BE2C (cell line): Measurements from ENCODE around the gene COLQ.
"Not testable (repeated sequence)": the region's sequence is repeated elsewhere in the genome, so short reads cannot be mapped to it uniquely, and the experiment has no call there.

Experiments
- DNase-seq: peaks from one replicate; pipeline ENCODE4 v3.0.0-alpha.2; 2020
- H3K27me3 ChIP-seq: fragments of 250-450 bp; sonication (Bioruptor Pico); 2 replicates; pipeline ENCODE4 v1.5.1; 2020; ENCODE audit warnings: mild to moderate bottlenecking
- H3K36me3 ChIP-seq: fragments of 250-450 bp; sonication (Bioruptor Pico); 2 replicates; pipeline ENCODE4 v1.5.1; 2020; ENCODE audit warnings: mild to moderate bottlenecking
- H3K4me1 ChIP-seq: fragments of 250-450 bp; sonication (Bioruptor Pico); 2 replicates; pipeline ENCODE4 v1.5.1; 2020
- H3K4me3 ChIP-seq: 2 replicates; pipeline ENCODE4 v1.5.1; 2011; ENCODE audit warnings: low read depth, low read length
- H3K9me3 ChIP-seq: fragments of 250-450 bp; sonication (Bioruptor Pico); 2 replicates; pipeline ENCODE4 v1.5.1; 2020
- CTCF ChIP-seq: IDR thresholded peaks from 2 replicates; pipeline ENCODE4 v1.5.1; 2012; ENCODE audit warnings: mild to moderate bottlenecking, low read depth, low read length

COLQ gene

GRCh38 chr3:15538345-15538744, 16.8 kb upstream of the COLQ start:
- Histone ChIP-seq H3K9me3 (no peaks in the 10 kb centered on the region), H3K4me1 (no peaks in the 10 kb centered on the region), H3K36me3 (no peaks in the 10 kb centered on the region), H3K27me3 (no peaks in the 10 kb centered on the region), H3K4me3 (no peak overlapping the region)
- no peak for TF ChIP-seq CTCF
- no peak for DNase-seq

- H3K4me3 ChIP-seq: no peak overlapping the region
- DNase-seq: no peak
- TF ChIP-seq CTCF: no peak
- H3K4me1 ChIP-seq: no peaks in the 10 kb centered on the region
- no peaks in the 10 kb centered on the region for H3K27me3 ChIP-seq
- no peaks in the 10 kb centered on the region for H3K36me3 ChIP-seq
- no peaks in the 10 kb centered on the region for H3K9me3 ChIP-seq
These were observed 15.3 kb upstream of the COLQ start for GRCh38 chr3:15536856-15537255.

GRCh38 chr3:15535732-15536131, 14.2 kb upstream of the COLQ start:
- DNase-seq: no peak
- H3K4me1 ChIP-seq: no peaks in the 10 kb centered on the region
- no peak for TF ChIP-seq CTCF
- H3K27me3 ChIP-seq: no peaks in the 10 kb centered on the region
- no peaks in the 10 kb centered on the region for H3K36me3 ChIP-seq
- no peak overlapping the region for H3K4me3 ChIP-seq
- H3K9me3 ChIP-seq: no peaks in the 10 kb centered on the region

- H3K36me3 ChIP-seq, H3K4me1 ChIP-seq, H3K9me3 ChIP-seq, H3K4me3 ChIP-seq, DNase-seq, H3K27me3 ChIP-seq: not testable (repeated sequence)
These were observed 11.1 kb upstream of the COLQ start for GRCh38 chr3:15532614-15533013.

GRCh38 chr3:15531346-15531745, 9.8 kb upstream of the COLQ start:
- no peaks in the 10 kb centered on the region for H3K9me3 ChIP-seq
- no peak for DNase-seq
- no peaks in the 10 kb centered on the region for H3K27me3 ChIP-seq
- H3K4me1 ChIP-seq: no peaks in the 10 kb centered on the region; the same call in 1 of the 2 replicates
- no peaks in the 10 kb centered on the region for H3K36me3 ChIP-seq
- H3K4me3 ChIP-seq: no peak overlapping the region
- TF ChIP-seq CTCF: no peak

- H3K36me3 ChIP-seq: no peaks in the 10 kb centered on the region
- DNase-seq: no peak
- H3K4me1 ChIP-seq: no peaks in the 10 kb centered on the region; the same call in 1 of the 2 replicates
- H3K27me3 ChIP-seq: no peaks in the 10 kb centered on the region
- no peaks in the 10 kb centered on the region for H3K9me3 ChIP-seq
- no peak for TF ChIP-seq CTCF
- H3K4me3 ChIP-seq: no peak overlapping the region
These were observed 7.5 kb upstream of the COLQ start for GRCh38 chr3:15528854-15529537.
